K562 (cell line): ENCODE measurements around the gene CMTM8. TPM values are rescaled to one million over a fixed set of nuclear protein-coding genes. Genes with fewer than 3 reads are reported as not detected.
"Not testable (repeated sequence)": the region's sequence is repeated elsewhere in the genome, so short reads cannot be mapped to it uniquely, and the experiment has no call there.

Experiments
- ATAC-seq: fragments of 200-7000 bp; cut with Tn5 transposase; 3 replicates; pipeline ENCODE4 v1.9.1; 2020; ENCODE audit warnings: moderate library complexity
- BruUV-seq: library from RNA; stranded (reverse); fragments of 400-500 nt; replicated peaks from 2 replicates; lab custom pipeline; 2021; lab: Mats Ljungman, UMichigan
- CTCF ChIA-PET: fragments of 300-600 bp; formaldehyde crosslinking; extraction: SDS; loops from one replicate; lab custom pipeline; 2021; ENCODE audit warnings: low intra/inter-chr PET ratio; lab: Yijun Ruan, JAX
- POLR2A ChIA-PET: fragments of 300-600, 350-650 bp; sonication (Branson Sonifier 250); formaldehyde crosslinking; extraction: SDS; loops from one replicate; lab custom pipeline; 2021; ENCODE audit warnings: antibody characterized with exemption, inconsistent platforms; lab: Yijun Ruan, JAX
- DNase-seq, 4 experiments: peaks; one replicate each; pipeline versions ENCODE4 v3.0.0 to v3.0.0-alpha.2; 2011 to 2018; ENCODE audit warnings: low spot score in 3 of 4, mixed read lengths in 3 of 4; ENCODE audit errors: extremely low read depth in 1 of 4
- FAIRE-seq: peaks from 2 replicates; lab custom pipeline; 2011; peaks lifted over from hg19 to GRCh38; lab: Jason Lieb, UNC
- H2AFZ ChIP-seq: 2 replicates; pipeline ENCODE4 v1.6.0; 2011; ENCODE audit warnings: low read depth, low read length, control low read depth, inconsistent platforms
- H3K27ac ChIP-seq: fragments of 200-600 bp; 3 replicates; pipeline ENCODE4 v1.8.0; 2011; ENCODE audit warnings: low read depth, mild to moderate bottlenecking, control low read depth, inconsistent platforms, low read length, moderate library complexity, mixed read lengths; ENCODE audit errors: extremely low read depth
- H3K27me3 ChIP-seq, 2 experiments: fragments of 300-600 bp in 1 of 2; 2 replicates in 1 of 2; 3 replicates in 1 of 2; pipeline versions ENCODE4 v1.6.0 to v1.8.0; 2011; ENCODE audit warnings: inconsistent platforms in 2 of 2, low read length in 2 of 2, mild to moderate bottlenecking in 1 of 2, mixed read lengths in 1 of 2, moderate library complexity in 1 of 2; ENCODE audit not compliant: control insufficient read depth in 2 of 2, insufficient read depth in 2 of 2
- H3K36me3 ChIP-seq: fragments of 300-600 bp; 3 replicates; pipeline ENCODE4 v1.8.0; 2011; ENCODE audit warnings: mild to moderate bottlenecking, low read length, inconsistent platforms; ENCODE audit not compliant: control insufficient read depth, insufficient read depth
- H3K4me1 ChIP-seq, 2 experiments: fragments of 200-600 bp in 1 of 2; replicated peaks in 1 of 2; 2 replicates in 1 of 2; 3 replicates in 1 of 2; pipeline versions ENCODE4 v1.5.1 to v1.8.0; 2011; ENCODE audit warnings: inconsistent platforms in 2 of 2, low read length in 2 of 2, mild to moderate bottlenecking in 1 of 2, mixed read lengths in 1 of 2, moderate library complexity in 1 of 2; ENCODE audit not compliant: control insufficient read depth in 2 of 2, insufficient read depth in 2 of 2
- H3K4me2 ChIP-seq: 2 replicates; pipeline ENCODE4 v1.6.1; 2011; ENCODE audit warnings: low read length, control low read depth, inconsistent platforms, mixed read lengths; ENCODE audit not compliant: insufficient read depth
- H3K4me3 ChIP-seq: fragments of 200-600 bp; sonication (generic), shearing (Covaris generic); 2 replicates; pipeline ENCODE4 v1.5.1; 2016; ENCODE audit warnings: control low read depth, inconsistent platforms
- H3K79me2 ChIP-seq: fragments of 200-600 bp; 3 replicates; pipeline ENCODE4 v1.8.0; 2011; ENCODE audit warnings: low read length, inconsistent platforms; ENCODE audit not compliant: control insufficient read depth, insufficient read depth
- H3K9ac ChIP-seq, 2 experiments: 2 replicates each; pipeline versions ENCODE4 v1.6.0 to v1.6.1; 2011; ENCODE audit warnings: low read depth in 2 of 2, low read length in 2 of 2, control low read depth in 1 of 2, inconsistent platforms in 1 of 2, mild to moderate bottlenecking in 1 of 2, mixed read lengths in 1 of 2; ENCODE audit not compliant: insufficient read depth in 1 of 2
- H3K9me1 ChIP-seq: one replicate; pipeline ENCODE4 v1.6.0; 2011; ENCODE audit warnings: inconsistent platforms, mild to moderate bottlenecking, low read length, moderate library complexity; ENCODE audit not compliant: control insufficient read depth, insufficient read depth
- H3K9me3 ChIP-seq: replicated peaks from 2 replicates; pipeline ENCODE4 v1.5.1; 2011; ENCODE audit warnings: low read depth, low read length, inconsistent platforms; ENCODE audit not compliant: control insufficient read depth, insufficient read depth
- H4K20me1 ChIP-seq: replicated peaks from 2 replicates; pipeline ENCODE4 v1.6.1; 2011; ENCODE audit warnings: low read length, inconsistent platforms, mixed read lengths; ENCODE audit not compliant: control insufficient read depth, insufficient read depth
- CAMTA2 ChIP-seq: fragments of 250-450 bp; sonication (Bioruptor Pico); conservative IDR thresholded peaks from 2 replicates; pipeline ENCODE4 v1.5.1; 2022
- CHD1 ChIP-seq: fragments of 200-600 bp; sonication (generic); IDR thresholded peaks from one replicate; pipeline ENCODE4 v1.6.1; 2012; ENCODE audit warnings: mild to moderate bottlenecking, moderate library complexity, low read length, inconsistent platforms
- CXXC5 ChIP-seq: fragments of 250-450 bp; sonication (Bioruptor Pico); IDR thresholded peaks from 2 replicates; pipeline ENCODE4 v1.8.0; 2022; ENCODE audit warnings: inconsistent platforms, mild to moderate bottlenecking, moderate library complexity
- E2F5 ChIP-seq: sonication (generic); formaldehyde crosslinking; IDR thresholded peaks from 2 replicates; pipeline ENCODE4 v1.8.0; 2022; ENCODE audit warnings: mild to moderate bottlenecking, missing genetic modification reagents
- E2F6 ChIP-seq, 2 experiments: IDR thresholded peaks; 2 replicates each; pipeline ENCODE4 v1.6.1; 2011; ENCODE audit warnings: borderline replicate concordance in 1 of 2, control low read depth in 1 of 2, low read depth in 1 of 2, low read length in 1 of 2, mild to moderate bottlenecking in 1 of 2, mixed read lengths in 1 of 2, moderate library complexity in 1 of 2; ENCODE audit not compliant: insufficient read depth in 1 of 2, insufficient read length in 1 of 2, poor library complexity in 1 of 2, severe bottlenecking in 1 of 2; ENCODE audit errors: extremely low read depth in 1 of 2
- GTF2A2 ChIP-seq: IDR thresholded peaks from 2 replicates; pipeline ENCODE4 v1.6.1; 2016; ENCODE audit warnings: mild to moderate bottlenecking, missing genetic modification characterization, missing compliant biosample characterization
- MIER1 ChIP-seq: fragments of 450-650 bp; IDR thresholded peaks from 2 replicates; pipeline ENCODE4 v1.6.1; 2016; ENCODE audit warnings: antibody characterized with exemption, mild to moderate bottlenecking, low read depth
- PHF8 ChIP-seq: fragments of 200-600 bp; sonication (generic); IDR thresholded peaks from 2 replicates; pipeline ENCODE4 v1.6.1; 2012; ENCODE audit warnings: mixed run types, mild to moderate bottlenecking, inconsistent platforms, low read length, moderate library complexity, borderline replicate concordance
- RNF2 ChIP-seq: sonication (generic); IDR thresholded peaks from 2 replicates; pipeline ENCODE4 v1.6.1; 2016
- ZNF655 ChIP-seq: fragments of 250-450 bp; sonication (Bioruptor Pico); IDR thresholded peaks from 2 replicates; pipeline ENCODE4 v1.5.0; 2021
- whole genome bisulfite sequencing: fragments of 100-300 bp; shearing (Covaris generic); methylation state at CpG from one replicate; pipeline ENCODE4 v1.1.6; 2016; ENCODE audit warnings: low coverage, mixed read lengths; ENCODE audit not compliant: insufficient coverage; ENCODE audit errors: missing lambda C conversion rate; 5-methylcytosine and 5-hydroxymethylcytosine counted together
- in situ Hi-C: fragments of 300-500 bp; cut with MboI; formaldehyde crosslinking; loops from 4 replicates; pipeline ENCODE4 v1.15.0; 2018; ENCODE audit warnings: inconsistent platforms, mixed read lengths
- intact Hi-C: fragments of 100-400 bp; cut with micrococcal nuclease; formaldehyde crosslinking; loops from 2 replicates; pipeline ENCODE4 v1.14.2; 2022
- polyA plus RNA-seq, 8 experiments: library from polyadenylated mRNA; depleted of rRNA in 4 of 8; stranded (reverse) in 5 of 8; unstranded in 3 of 8; fragments of >200 nt; fragmentation: Nextera tagmentation in 2 of 8; fragmentation: Illumina TruSeq in 1 of 8; extraction: Ambion mirVana in 2 of 8; extraction: Trizol in 1 of 8; gene quantifications; 2 replicates each; pipeline versions ENCODE4 v1.2.1 to v1.2.3, GENCODE V29; 2011 to 2014; ENCODE audit warnings: inconsistent platforms in 1 of 8, missing spikeins in 1 of 8
- total RNA-seq, 7 experiments: library from RNA; depleted of rRNA in 6 of 7; stranded (reverse); fragments of >200 nt in 6 of 7; fragmentation: Illumina TruSeq in 2 of 7; extraction: Trizol in 2 of 7; gene quantifications; 2 replicates each; pipeline versions ENCODE4 v1.2.1 to v1.2.3, GENCODE V29; 2011 to 2021; ENCODE audit warnings: low replicate concordance in 1 of 7

The CMTM8 gene
- total and polyA plus RNA-seq, 9 of the 15 experiments (the other 6 are each of a cell fraction or from before 2014, with no cell fraction given): not detected

DNA sequence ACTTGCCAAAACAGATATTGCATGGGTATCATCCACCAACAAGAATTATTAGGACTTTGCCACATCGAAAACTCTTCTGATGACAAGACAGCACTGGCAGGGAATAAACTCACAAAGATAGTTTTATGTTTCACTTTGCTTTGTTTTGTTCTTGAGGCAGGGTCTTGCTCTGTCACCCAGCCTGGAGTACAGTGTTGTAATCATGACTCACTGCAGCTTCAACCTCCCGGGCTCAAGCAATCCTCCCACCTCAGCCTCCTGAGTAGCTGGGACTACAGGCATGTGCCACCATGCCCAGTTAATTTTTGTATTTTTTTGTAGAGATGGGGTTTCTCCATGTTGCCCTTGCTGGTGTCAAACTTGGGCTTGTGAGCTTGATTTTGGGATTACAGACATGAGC lies 151.1 kb downstream of the CMTM8 start:
- H2AFZ ChIP-seq, H3K4me3 ChIP-seq, H3K9ac ChIP-seq, H3K9me3 ChIP-seq, POLR2A ChIA-PET, in situ Hi-C loops, H3K27ac ChIP-seq, CTCF ChIA-PET, intact Hi-C loops, H3K36me3 ChIP-seq, H4K20me1 ChIP-seq, ATAC-seq, H3K79me2 ChIP-seq, DNase-seq, H3K4me2 ChIP-seq, BruUV-seq, H3K9me1 ChIP-seq: not testable (repeated sequence)
- 2% methylated on average over 2 of the region's 2 CpGs for WGBS
- peak; percentile 19 for FAIRE-seq
- Histone ChIP-seq H3K27me3 (peaks cover 27 to 44% of the 10 kb centered on the region in 2 experiments), H3K4me1 (peaks cover 0 to 12% of the 10 kb centered on the region in 2 experiments; a peak in 2 of 5 replicates)

DNA sequence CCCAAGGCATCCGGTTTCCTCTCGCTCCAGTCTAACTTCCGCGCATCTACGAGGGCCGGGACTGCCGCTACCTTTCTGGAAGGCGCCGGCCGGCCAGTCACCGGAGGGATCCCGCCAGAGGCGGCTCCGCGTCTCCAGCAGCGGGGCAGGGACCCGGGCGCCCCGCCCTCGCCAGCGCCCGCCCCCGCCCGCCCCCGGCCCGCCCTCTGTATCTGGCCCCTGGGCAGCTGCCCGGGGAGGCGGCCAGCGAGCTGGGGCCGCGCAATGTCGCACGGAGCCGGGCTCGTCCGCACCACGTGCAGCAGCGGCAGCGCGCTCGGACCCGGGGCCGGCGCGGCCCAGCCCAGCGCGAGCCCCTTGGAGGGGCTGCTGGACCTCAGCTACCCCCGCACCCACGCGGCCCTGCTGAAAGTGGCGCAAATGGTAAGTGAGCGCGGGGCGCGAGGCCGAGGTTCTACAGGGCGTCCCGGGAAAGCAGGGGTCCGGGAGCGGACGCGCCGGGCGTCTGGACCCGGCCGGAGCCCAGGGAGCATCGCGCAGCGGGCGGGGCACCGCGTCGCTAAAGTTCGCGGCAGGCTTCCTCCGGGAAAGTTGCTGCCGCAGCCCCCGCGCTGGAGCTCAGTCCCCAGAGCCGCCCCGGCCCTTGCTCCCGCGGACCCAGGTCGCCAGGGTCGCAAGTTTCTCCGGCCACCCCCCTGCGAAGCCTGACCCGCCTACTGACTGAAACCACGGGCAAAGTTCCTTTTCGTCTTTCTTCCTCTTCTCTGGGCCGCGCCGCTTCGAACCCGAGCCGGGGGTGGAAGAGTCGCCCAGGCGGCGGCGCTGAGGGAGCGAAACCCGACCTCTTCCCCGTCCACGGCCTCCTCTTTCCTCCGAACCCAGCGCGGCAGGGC lies 153.4 kb downstream of the CMTM8 start, which contains the start of gene CMTM7:
CMTM7 (plus strand) TSS at position 211 of the 893 bp plus-strand sequence; CDS start at position 265, 54 bp downstream.
- FAIRE-seq (no peak), DNase-seq (peak; percentile 16 to 76 (median 56)), ATAC-seq (peak; percentile 77)
- BruUV-seq: no TSS peak
- Histone ChIP-seq H3K27ac (no peak within 1 kb of the TSS), H4K20me1 (no peaks in the 10 kb centered on the region), H3K9ac (peak within 1 kb of the TSS in 1 of 2 experiments; percentile 79; a peak in 2 of 4 replicates), H2AFZ (peak within 1 kb of the TSS; percentile 66), H3K9me3 (no peaks in the 10 kb centered on the region), H3K36me3 (no peaks in the 10 kb centered on the region), H3K4me2 (peak within 1 kb of the TSS; percentile 50), H3K4me3 (peak within 1 kb of the TSS; percentile 14; the same call in 1 of the 2 replicates), H3K4me1 (peaks cover 0 to 12% of the 10 kb centered on the region in 2 experiments; a peak in 2 of 5 replicates), H3K79me2 (no peaks in the 10 kb centered on the region), H3K27me3 (peaks cover 29 to 43% of the 10 kb centered on the region in 2 experiments), H3K9me1 (no peaks in the 10 kb centered on the region)
- POLR2A ChIA-PET: no interaction called here
- intact Hi-C loops: no loop called here
- CTCF ChIA-PET: no interaction called here
- 7% methylated on average over 81 of the region's 107 CpGs for WGBS
- in situ Hi-C loops: no loop called here
- no peak for TF ChIP-seq CAMTA2 (CRISPR knock-in tag)
- no peak for TF ChIP-seq RNF2
- peak; percentile 26; the same call in 1 of the 2 replicates for TF ChIP-seq PHF8
- TF ChIP-seq CXXC5 (CRISPR knock-in tag): peak; percentile 18; the same call in 1 of the 2 replicates
- TF ChIP-seq GTF2A2 (tag): no peak
- no peak for TF ChIP-seq MIER1
- TF ChIP-seq E2F6 (IDR thresholded peaks at IDR 0.05; ENCODE audit: borderline replicate concordance in 1 of 2, extremely low read depth in 1 of 2, insufficient read depth in 1 of 2, insufficient read length in 1 of 2, low read depth in 1 of 2, low read length in 1 of 2, poor library complexity in 1 of 2, severe bottlenecking in 1 of 2): peak in 1 of 2 experiments; percentile 42
- TF ChIP-seq ZNF655 (CRISPR knock-in tag): no peak
- TF ChIP-seq E2F5 (CRISPR knock-in tag): no peak
- TF ChIP-seq CHD1: peak; percentile 53
